ENCODE results near the gene DOCK1.
A peak's percentile ranks its signal among the peaks of the same experiment; 100 is the strongest.

DOCK1 gene

DNA sequence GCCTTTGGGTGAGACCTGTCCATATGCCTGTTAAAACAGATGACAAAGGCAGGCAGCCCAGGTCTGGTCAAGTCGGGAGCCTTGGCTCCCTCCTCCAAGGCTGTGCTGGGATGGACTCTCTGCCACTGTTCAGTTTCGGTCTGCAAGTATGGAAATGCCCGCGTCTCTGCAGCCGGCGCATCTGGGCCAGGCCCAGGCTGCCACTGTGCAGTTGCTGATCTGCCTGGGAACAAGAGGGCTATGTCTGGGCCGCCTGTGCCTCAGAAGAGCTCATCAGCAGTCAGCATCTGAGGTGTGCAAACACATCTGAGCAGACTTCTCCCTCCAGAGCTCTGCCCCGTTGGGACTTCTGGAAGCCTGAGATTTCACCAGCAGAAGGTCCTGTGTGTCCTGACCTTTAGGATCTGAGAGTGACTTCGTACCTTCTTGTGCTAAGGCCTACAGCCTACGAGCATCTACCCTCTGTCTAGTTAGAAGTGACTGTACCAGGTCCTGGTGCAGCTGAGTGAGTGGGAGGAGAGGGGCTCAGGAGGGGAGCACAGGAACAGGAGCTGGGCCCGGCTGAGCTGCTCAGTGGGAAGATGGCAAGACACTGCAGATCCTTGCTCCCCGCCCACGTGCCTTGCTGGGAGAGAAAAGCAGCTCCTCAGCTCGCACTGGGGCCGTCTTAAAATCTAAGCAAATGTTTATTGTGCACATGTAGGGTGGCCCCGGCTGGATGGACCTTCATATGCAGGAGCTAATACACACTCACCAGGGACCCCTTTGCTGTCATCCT, 50.9 kb downstream of the DOCK1 start:
- no peak for DNase-seq

- DNase-seq, result no peak
Observed at GRCh38 chr10:126956712-126957108, 51.5 kb downstream of the DOCK1 start.

- DNase-seq, result no peak
Observed at GRCh38 chr10:126957111-126957510, 51.9 kb downstream of the DOCK1 start.

DNA sequence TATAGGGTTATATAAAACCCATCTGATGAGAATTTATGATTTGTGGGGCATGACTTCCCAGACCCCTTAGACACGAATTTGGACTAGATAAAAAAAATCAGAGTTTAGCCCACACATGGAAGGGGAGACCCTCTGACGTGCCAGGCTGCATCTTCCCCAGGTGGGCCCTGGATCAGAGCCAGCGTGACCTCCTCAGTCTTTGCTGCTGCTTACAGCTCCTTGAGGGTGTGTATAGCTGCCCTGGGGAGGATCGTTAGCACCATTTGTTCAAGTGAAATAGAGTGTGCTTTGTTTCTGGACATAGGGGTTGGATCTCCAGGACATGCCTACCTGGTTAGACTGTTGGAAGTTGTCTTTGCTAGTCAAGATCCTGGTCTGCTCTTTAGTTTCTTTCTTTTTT, 54.2 kb downstream of the DOCK1 start:
- DNase-seq, result no peak

GRCh38 chr10:126959906-126960685, 54.9 kb downstream of the DOCK1 start:
- DNase-seq, result no peak

GRCh38 chr10:126963354-126963753, 58.1 kb downstream of the DOCK1 start:
- DNase-seq, result no peak

DNA sequence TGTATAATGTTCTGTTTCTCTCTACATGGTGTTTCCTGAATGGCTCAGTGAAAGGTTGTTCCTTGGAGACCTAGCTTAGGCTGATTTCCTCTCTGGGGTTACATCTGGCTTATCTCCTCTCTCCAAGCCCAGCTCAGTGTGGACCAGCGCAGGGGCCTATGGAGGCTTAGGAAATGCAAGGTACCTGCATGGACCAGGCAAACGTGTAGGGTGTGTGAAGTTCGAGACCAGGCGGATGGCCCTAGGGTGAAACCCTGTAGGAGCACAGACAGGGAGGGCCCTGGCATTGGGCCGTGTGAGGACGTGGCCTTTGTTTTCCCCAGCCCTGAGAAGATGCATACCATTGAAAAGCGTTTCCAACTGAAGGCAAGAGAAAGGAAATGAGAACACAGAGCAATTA, 59.0 kb downstream of the DOCK1 start:
- DNase-seq, result no peak

DNA sequence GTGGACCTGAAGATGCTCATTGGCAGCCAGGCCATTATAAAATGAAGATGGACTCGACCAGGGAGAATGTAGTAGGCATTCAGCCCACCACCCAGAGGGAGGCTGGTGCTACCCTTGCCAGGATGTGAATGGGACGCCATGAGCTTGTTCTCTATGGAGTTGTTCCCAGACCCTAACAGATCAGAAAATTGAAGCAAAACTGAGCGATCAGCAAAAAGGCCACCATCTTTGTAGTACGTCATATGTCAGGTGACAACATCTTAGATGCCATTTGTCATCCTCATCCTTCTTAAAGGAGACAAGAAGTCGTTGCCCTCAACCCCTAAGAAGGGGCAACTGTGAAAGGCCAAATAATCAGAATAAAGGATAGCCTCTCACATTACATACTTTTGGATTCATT, 61.7 kb downstream of the DOCK1 start:
- DNase-seq, result no peak

DNA sequence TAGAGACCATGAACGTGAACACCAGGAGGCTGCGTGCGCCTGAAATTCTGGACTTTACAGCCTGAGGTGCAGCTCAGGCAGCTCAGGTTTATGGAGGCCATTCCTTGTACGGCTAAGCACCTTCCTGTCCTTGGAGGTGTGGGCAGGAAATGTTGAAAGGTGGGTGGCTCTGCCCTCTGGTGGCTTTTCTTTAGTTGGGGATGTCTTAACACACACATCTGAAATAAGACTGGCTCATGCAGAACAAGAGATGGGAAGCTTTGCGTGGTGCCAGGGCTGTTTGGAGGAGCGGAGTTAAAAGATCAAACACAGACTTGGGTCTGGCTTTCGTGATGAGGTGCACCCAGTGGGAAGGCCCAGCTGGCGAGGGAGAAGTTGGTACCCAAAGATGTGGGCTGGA, 64.1 kb downstream of the DOCK1 start:
- no peak for DNase-seq

DNA sequence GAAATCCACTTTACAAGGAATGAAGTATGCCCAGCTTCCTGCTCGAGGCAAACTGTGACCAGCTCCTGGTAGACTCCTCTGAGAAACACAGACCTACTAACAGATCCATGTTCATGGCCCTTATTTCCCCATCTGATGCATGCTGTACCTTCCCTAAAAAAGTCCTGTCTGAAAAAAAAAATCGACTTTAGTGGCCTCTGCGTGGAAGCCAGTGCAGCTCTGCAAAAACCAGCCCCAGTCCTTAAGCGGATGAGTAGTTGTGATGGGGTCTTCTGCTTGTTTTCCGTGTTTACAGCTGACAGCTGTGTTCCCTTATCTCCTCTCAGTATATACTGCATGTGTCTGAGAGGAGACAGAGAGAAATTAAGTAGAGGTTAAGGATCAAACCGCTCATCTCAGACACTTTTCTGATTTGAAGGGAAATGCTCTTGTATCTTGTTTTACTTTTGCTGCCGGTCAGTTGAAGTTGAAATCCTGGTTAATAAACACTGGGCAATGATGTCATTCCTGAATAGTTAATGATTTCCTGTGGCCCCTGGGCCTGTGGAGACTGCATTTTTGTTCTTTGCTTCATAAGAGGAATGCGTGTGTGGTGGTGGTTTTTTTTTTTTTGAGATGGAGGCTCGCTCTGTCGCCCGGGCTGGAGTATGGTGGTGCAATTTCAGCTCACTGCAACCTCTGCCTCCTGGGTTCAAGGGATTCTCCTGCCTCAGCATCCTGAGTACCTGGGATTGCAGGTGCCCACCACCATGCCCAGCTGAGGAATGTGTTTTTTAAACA, 67.6 kb downstream of the DOCK1 start:
- no peak for DNase-seq

DNA sequence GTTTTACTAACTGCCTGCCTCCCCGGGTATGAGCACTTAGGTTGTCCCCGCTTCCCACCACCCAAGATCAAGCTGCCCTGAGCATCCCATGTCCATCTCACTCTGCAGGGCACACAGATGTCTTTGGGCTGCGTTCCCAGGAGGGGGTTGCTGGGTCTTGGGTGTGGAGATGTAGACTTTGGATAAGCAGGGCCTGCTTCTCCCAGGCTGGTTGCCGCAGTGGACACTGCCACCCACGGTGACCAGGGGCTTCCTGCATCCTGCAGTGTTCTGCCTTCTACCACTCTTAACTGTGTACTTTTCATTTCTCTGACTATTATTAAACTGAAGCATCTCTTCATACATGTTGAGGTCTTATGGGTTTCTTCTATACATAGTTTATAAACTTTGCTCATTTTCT, 70.0 kb downstream of the DOCK1 start:
- no peak for DNase-seq

DNA sequence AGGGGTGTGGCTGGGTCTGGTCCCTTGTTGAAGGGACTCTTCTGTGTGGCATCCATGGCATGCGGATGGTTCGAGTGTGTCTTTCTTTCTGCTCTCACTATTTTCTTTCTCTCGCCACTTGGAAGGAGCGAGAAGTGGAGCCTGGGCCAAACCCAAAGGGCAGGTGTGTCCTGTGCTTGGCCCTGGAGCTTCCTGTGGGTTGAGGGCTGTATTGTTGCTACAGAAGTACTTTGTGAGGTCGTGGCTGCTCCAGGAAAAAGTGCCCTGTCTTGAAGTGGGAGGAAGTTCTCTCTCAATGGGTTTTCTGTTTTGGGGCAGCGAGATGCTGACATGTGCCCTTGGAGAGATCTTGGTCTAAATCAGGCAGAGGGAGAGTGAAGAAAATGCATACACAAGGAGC, 72.0 kb downstream of the DOCK1 start:
- no peak for DNase-seq

GRCh38 chr10:126979311-126979710, 74.1 kb downstream of the DOCK1 start:
- DNase-seq, result no peak

- DNase-seq, result no peak
Observed at GRCh38 chr10:126993208-126993607, 88.0 kb downstream of the DOCK1 start.

DNA sequence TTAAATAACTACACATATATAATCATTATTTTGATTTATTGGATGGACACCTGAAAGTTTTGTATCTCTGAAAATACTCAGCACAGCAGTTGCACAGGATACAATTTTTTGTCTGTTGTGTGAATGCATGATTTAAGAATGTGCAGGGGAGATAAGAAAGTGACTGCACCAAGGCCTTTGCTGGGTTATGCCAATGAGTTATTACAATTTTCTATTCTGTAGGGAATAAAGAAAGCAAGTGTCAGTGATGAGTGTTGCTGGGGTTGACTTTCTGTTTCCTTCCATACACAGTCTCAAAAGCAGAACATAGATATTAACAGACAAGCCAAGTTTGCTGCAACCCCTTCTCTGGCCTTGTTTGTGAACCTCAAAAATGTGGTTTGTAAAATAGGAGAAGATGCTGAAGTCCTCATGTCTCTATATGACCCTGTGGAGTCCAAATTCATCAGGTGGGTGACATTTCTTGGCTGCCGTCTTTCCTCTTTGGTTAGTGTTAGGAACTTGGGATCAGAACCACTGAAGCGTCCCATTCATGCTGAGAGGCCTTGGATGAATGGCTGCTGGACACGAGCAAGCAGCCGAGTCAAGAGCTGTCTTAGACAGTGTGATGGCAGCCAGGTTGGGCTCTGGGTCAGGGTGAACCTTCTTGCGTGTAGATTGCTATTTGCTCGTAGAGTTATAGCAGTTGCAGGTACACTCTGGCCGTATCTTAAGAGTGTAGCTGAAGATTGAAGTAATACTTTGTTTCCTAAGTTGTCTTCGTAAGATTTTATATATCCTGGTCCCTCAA, 92.8 kb downstream of the DOCK1 start:
- DNase-seq, result no peak

DNA sequence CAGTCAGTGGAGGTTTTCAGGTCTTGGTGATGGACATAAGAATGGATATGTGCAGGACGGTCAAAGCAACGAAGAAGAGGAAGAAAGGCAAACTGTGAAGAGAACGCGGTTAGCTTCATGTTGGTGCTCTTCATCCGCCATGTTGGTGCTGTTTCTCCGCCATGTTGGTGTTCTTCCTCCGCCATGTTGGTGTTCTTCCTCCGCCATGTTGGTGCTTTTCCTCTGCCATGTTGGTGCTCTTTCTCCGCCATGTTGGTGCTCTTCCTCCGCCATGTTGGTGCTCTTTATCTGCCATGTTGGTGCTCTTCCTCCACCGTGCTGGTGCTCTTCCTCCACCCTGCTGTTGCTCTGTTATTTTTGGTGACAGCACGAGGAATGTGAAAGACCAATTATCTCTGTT, 95.4 kb downstream of the DOCK1 start:
- no peak for DNase-seq

GRCh38 chr10:127003032-127003685, 97.9 kb downstream of the DOCK1 start:
- no peak for DNase-seq

GRCh38 chr10:127006453-127006852, 101.2 kb downstream of the DOCK1 start:
- no peak for DNase-seq

- peak; percentile 58 for DNase-seq
Observed at GRCh38 chr10:127009366-127009765, 104.1 kb downstream of the DOCK1 start.

DNA sequence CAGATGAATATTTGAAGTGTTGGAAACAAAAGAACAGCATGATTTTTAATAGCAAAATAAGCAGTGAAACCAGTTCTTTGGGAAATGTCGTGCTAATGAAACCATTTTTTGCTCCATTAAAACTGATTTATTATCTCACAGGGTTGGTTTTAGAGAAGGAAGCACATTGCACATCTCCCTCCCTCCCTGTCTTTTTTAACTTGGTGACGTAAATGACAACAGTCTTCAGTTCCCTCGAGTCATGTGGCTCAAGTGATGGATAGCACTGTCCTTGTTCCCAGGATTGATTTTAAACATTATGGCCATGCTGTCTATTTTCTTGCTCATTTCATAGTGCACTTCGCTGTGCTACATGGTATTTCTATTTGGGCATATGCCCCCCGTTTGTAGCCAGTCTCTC, 105.9 kb downstream of the DOCK1 start:
- DNase-seq, result no peak

DNA sequence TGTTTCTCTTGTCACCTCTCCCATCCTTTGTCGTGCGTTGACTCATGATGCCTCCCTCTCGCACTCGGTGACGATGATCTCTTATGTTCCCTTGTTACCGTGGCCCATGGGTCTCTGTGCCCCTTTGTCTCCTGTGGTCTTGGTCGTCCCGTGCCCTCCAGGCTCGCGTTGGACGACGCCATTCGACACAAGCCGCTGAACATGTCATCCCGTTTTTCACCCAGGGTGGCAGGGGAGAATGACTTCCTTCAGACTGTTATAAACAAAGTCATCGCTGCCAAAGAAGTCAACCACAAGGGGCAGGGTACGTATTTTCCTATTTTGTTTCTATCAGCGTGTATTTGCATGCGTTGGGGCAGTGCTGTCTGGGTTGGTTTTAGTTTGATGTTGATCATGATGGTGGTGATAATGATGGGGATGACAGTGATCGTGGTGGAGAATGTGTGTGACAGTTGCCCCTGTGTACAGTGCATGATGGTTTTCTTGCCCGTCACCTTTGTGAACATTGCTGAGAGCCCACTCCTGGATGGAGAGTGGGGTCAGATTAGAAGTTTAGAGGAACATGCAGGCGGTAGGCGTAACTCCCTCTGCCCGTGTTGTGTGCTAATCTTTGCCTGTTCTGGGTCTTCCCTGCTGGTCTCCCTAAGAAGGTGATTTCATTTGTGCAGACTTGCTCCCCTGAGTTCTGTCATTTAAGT, 107.0 kb downstream of the DOCK1 start:
- no peak for DNase-seq

- DNase-seq, result peak; percentile 70
Observed at GRCh38 chr10:127012769-127013152, 107.5 kb downstream of the DOCK1 start.

Data from NCI-H2171 treated with DMSO at 0.1 percent for 48 hours (cell line).